Activated CD4-positive, alpha-beta memory T cell treated with anti-CD3 and anti-CD28 coated beads for 36 hours (primary cell): ENCODE measurements around the gene MIS18BP1. TPM values are rescaled to one million over a fixed set of nuclear protein-coding genes. Genes with fewer than 3 reads are reported as not detected.
A peak's percentile ranks its signal among the peaks of the same experiment; 100 is the strongest.
"Not testable (repeated sequence)": the region's sequence is repeated elsewhere in the genome, so short reads cannot be mapped to it uniquely, and the experiment has no call there.

Experiments
- CTCF ChIA-PET: fragments of 350-600 bp; sonication (Branson Sonifier 250); formaldehyde crosslinking; loops from one replicate; lab custom pipeline; 2021; ENCODE audit warnings: antibody characterized with exemption, inconsistent platforms; lab: Charles Lee
- POLR2A ChIA-PET: fragments of 350-600 bp; sonication (Branson Sonifier 250); formaldehyde crosslinking; loops from one replicate; lab custom pipeline; 2021; ENCODE audit warnings: antibody characterized with exemption; lab: Charles Lee
- DNase-seq: peaks from one replicate; pipeline ENCODE4 v3.0.0-alpha.2; 2020
- H3K27ac Mint-ChIP-seq: one replicate; pipeline ENCODE4 v1.8.0; 2021; ENCODE audit warnings: mixed read lengths
- H3K27me3 Mint-ChIP-seq: one replicate; pipeline ENCODE4 v1.8.0; 2021; ENCODE audit warnings: mixed read lengths
- H3K36me3 Mint-ChIP-seq: one replicate; pipeline ENCODE4 v1.8.0; 2021; ENCODE audit warnings: mixed read lengths
- H3K4me1 Mint-ChIP-seq: one replicate; pipeline ENCODE4 v1.8.0; 2021; ENCODE audit warnings: low read depth, mixed read lengths
- H3K4me3 Mint-ChIP-seq: one replicate; pipeline ENCODE4 v1.8.0; 2021; ENCODE audit warnings: mild to moderate bottlenecking, mixed read lengths
- H3K9me3 Mint-ChIP-seq: one replicate; pipeline ENCODE4 v1.8.0; 2021; ENCODE audit warnings: mixed read lengths
- intact Hi-C: fragments of 100-400 bp; cut with micrococcal nuclease; formaldehyde crosslinking; loops from one replicate; pipeline ENCODE4 v1.15.1; 2023
- total RNA-seq, 2 experiments: library from RNA; stranded (reverse); gene quantifications; one replicate each; pipeline ENCODE4 v1.2.3, GENCODE V29; 2021

Gene MIS18BP1
- total RNA-seq, 2 experiments from 2014 or later: 53.7 to 58.5 TPM

- intact Hi-C loops: no loop called here
- H3K36me3 Mint-ChIP-seq: peaks cover 13% of the 10 kb centered on the region
- no peak overlapping the region for H3K4me3 Mint-ChIP-seq
- CTCF ChIA-PET: no interaction called here
- POLR2A ChIA-PET: no interaction called here
- no peak overlapping the region for H3K27ac Mint-ChIP-seq
- no peak for DNase-seq
- H3K27me3 Mint-ChIP-seq: no peaks in the 10 kb centered on the region
- no peaks in the 10 kb centered on the region for H3K4me1 Mint-ChIP-seq
- no peaks in the 10 kb centered on the region for H3K9me3 Mint-ChIP-seq
Observed at GRCh38 chr14:45242706-45243105, 10.3 kb downstream of the MIS18BP1 start.

- Mint-ChIP-seq H3K4me3 (no peak overlapping the region), H3K27ac (no peak overlapping the region), H3K36me3 (peaks cover 26% of the 10 kb centered on the region), H3K4me1 (no peaks in the 10 kb centered on the region), H3K9me3 (no peaks in the 10 kb centered on the region), H3K27me3 (no peaks in the 10 kb centered on the region)
- no peak for DNase-seq
- ChIA-PET POLR2A (no interaction called here), CTCF (interaction anchor here (0.8 kb wide), 1 partner anchor 30 kb away, joined by 3 read pairs; no protein-coding TSS in a partner anchor)
- intact Hi-C loops: no loop called here
Observed at GRCh38 chr14:45238988-45239387, 14.0 kb downstream of the MIS18BP1 start.

GRCh38 chr14:45227566-45227965 is 25.4 kb downstream of the MIS18BP1 start:
- intact Hi-C loops: no loop called here
- ChIA-PET POLR2A (no interaction called here), CTCF (no interaction called here)
- Mint-ChIP-seq H3K9me3 (no peaks in the 10 kb centered on the region), H3K27me3 (no peaks in the 10 kb centered on the region), H3K36me3 (peaks cover 61% of the 10 kb centered on the region), H3K4me3 (no peak overlapping the region), H3K4me1 (peaks cover 9% of the 10 kb centered on the region), H3K27ac (no peak overlapping the region)
- no peak for DNase-seq

GRCh38 chr14:45222485-45223262 is 30.3 kb downstream of the MIS18BP1 start:
- no peak overlapping the region for H3K27ac Mint-ChIP-seq
- no peak overlapping the region for H3K4me3 Mint-ChIP-seq
- peaks cover 41% of the 10 kb centered on the region for H3K36me3 Mint-ChIP-seq
- ChIA-PET CTCF (interaction anchor here (1.2 kb wide), 1 partner anchor 46 kb away, joined by 3 read pairs; no protein-coding TSS in a partner anchor), POLR2A (no interaction called here)
- H3K27me3 Mint-ChIP-seq: no peaks in the 10 kb centered on the region
- no peak for DNase-seq
- H3K9me3 Mint-ChIP-seq: no peaks in the 10 kb centered on the region
- peaks cover 9% of the 10 kb centered on the region for H3K4me1 Mint-ChIP-seq
- intact Hi-C loops: no loop called here

- POLR2A ChIA-PET, H3K4me1 Mint-ChIP-seq, H3K9me3 Mint-ChIP-seq, H3K27me3 Mint-ChIP-seq, H3K4me3 Mint-ChIP-seq, CTCF ChIA-PET, H3K27ac Mint-ChIP-seq, intact Hi-C loops, DNase-seq: not testable (repeated sequence)
- peaks cover 28% of the 10 kb centered on the region for H3K36me3 Mint-ChIP-seq
Observed at GRCh38 chr14:45214341-45214740, 38.7 kb downstream of the MIS18BP1 start.

- H3K36me3 Mint-ChIP-seq: peaks cover 28% of the 10 kb centered on the region
- intact Hi-C loops, H3K9me3 Mint-ChIP-seq, POLR2A ChIA-PET, H3K4me1 Mint-ChIP-seq, H3K27ac Mint-ChIP-seq, DNase-seq, H3K4me3 Mint-ChIP-seq, H3K27me3 Mint-ChIP-seq, CTCF ChIA-PET: not testable (repeated sequence)
Observed at GRCh38 chr14:45213716-45214115, 39.3 kb downstream of the MIS18BP1 start.

- Mint-ChIP-seq H3K4me1 (no peaks in the 10 kb centered on the region), H3K4me3 (no peak overlapping the region), H3K27me3 (no peaks in the 10 kb centered on the region), H3K36me3 (peaks cover 29% of the 10 kb centered on the region), H3K9me3 (no peaks in the 10 kb centered on the region), H3K27ac (no peak overlapping the region)
- intact Hi-C loops: no loop called here
- DNase-seq: no peak
- CTCF ChIA-PET: no interaction called here
- POLR2A ChIA-PET: no interaction called here
Observed at GRCh38 chr14:45212231-45212630, 40.8 kb downstream of the MIS18BP1 start.

GRCh38 chr14:45211295-45211694 is 41.7 kb downstream of the MIS18BP1 start:
- intact Hi-C loops: no loop called here
- no peak overlapping the region for H3K4me3 Mint-ChIP-seq
- DNase-seq: no peak
- H3K9me3 Mint-ChIP-seq: no peaks in the 10 kb centered on the region
- CTCF ChIA-PET: no interaction called here
- no peaks in the 10 kb centered on the region for H3K4me1 Mint-ChIP-seq
- no peak overlapping the region for H3K27ac Mint-ChIP-seq
- POLR2A ChIA-PET: no interaction called here
- H3K36me3 Mint-ChIP-seq: peaks cover 37% of the 10 kb centered on the region
- no peaks in the 10 kb centered on the region for H3K27me3 Mint-ChIP-seq

GRCh38 chr14:45210159-45210558 is 42.8 kb downstream of the MIS18BP1 start:
- ChIA-PET POLR2A (no interaction called here), CTCF (no interaction called here)
- Mint-ChIP-seq H3K36me3 (peaks cover 42% of the 10 kb centered on the region), H3K4me1 (no peaks in the 10 kb centered on the region), H3K27me3 (no peaks in the 10 kb centered on the region), H3K4me3 (no peak overlapping the region), H3K9me3 (no peaks in the 10 kb centered on the region), H3K27ac (no peak overlapping the region)
- no peak for DNase-seq
- intact Hi-C loops: no loop called here

GRCh38 chr14:45204241-45204640 is 48.8 kb downstream of the MIS18BP1 start:
- intact Hi-C loops: loop anchor here (5.0 kb wide), 1 partner anchor 48 kb away; the partner anchor contains the start of gene MIS18BP1
- Mint-ChIP-seq H3K36me3 (peaks cover 25% of the 10 kb centered on the region), H3K9me3 (no peaks in the 10 kb centered on the region), H3K27ac (no peak overlapping the region), H3K27me3 (no peaks in the 10 kb centered on the region), H3K4me3 (no peak overlapping the region), H3K4me1 (peaks cover 11% of the 10 kb centered on the region)
- no peak for DNase-seq
- ChIA-PET CTCF (no interaction called here), POLR2A (no interaction called here)

- intact Hi-C loops: loop anchor here (5.0 kb wide), 1 partner anchor 50 kb away; the partner anchor contains the start of gene MIS18BP1
- Mint-ChIP-seq H3K27me3 (no peaks in the 10 kb centered on the region), H3K36me3 (peaks cover 21% of the 10 kb centered on the region), H3K9me3 (no peaks in the 10 kb centered on the region), H3K27ac (no peak overlapping the region), H3K4me3 (no peak overlapping the region), H3K4me1 (peaks cover 11% of the 10 kb centered on the region)
- peak; percentile 43 for DNase-seq
- ChIA-PET POLR2A (interaction anchor here (0.8 kb wide), 1 partner anchor 66 kb away, joined by 3 read pairs; the partner anchor contains the start of gene FANCM), CTCF (interaction anchor here (1.0 to 1.3 kb wide), 4 partner anchors 9 to 65 kb away, joined by 3 to 5 read pairs (median 3); partner anchors contain the start of gene FANCM)
Observed at GRCh38 chr14:45201905-45202304, 51.1 kb downstream of the MIS18BP1 start.

GRCh38 chr14:45199230-45199629 is 53.8 kb downstream of the MIS18BP1 start:
- CTCF ChIA-PET: interaction anchor here (1.0 to 1.3 kb wide), 2 partner anchors 54 to 69 kb away, joined by 4 read pairs; no protein-coding TSS in a partner anchor
- intact Hi-C loops: no loop called here
- POLR2A ChIA-PET: no interaction called here

More at GRCh38 chr14:45199230-45199629, 53.8 kb downstream of the MIS18BP1 start:
- Mint-ChIP-seq H3K4me3 (no peak overlapping the region), H3K9me3 (no peaks in the 10 kb centered on the region), H3K27ac (no peak overlapping the region), H3K36me3 (peaks cover 13% of the 10 kb centered on the region), H3K4me1 (peaks cover 24% of the 10 kb centered on the region), H3K27me3 (no peaks in the 10 kb centered on the region)
- DNase-seq: no peak
